ENCODE data around the gene MYB. TPM values are rescaled to one million over a fixed set of nuclear protein-coding genes. Genes with fewer than 3 reads are reported as not detected.

The MYB gene
- total RNA-seq, 1 donor from 2014 or later = 2.0 TPM

DNA sequence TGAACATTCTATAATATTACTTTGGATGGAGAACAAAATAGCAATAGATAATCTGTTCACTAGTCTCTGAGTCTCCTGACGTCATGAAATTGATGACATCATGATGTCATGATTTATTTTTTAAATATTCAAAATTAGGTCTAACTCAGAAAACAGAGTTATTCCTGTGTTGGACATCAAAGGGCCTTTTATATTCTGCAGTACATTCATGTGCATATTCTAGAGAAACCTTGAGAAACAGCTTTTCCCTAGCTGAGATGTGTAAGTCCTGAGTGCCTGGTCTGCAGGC lies 53.3 kb downstream of the MYB start:
- DNase-seq = no peak
- Histone ChIP-seq H3K9me3 (no peaks in the 10 kb centered on the region), H3K4me1 (no peaks in the 10 kb centered on the region), H3K4me3 (no peak overlapping the region), H3K27ac (no peak overlapping the region), H3K27me3 (no peaks in the 10 kb centered on the region), H3K36me3 (no peaks in the 10 kb centered on the region)
- intact Hi-C loops (cut with DNase I) = no loop called here
- TF ChIP-seq, protein P1, sequence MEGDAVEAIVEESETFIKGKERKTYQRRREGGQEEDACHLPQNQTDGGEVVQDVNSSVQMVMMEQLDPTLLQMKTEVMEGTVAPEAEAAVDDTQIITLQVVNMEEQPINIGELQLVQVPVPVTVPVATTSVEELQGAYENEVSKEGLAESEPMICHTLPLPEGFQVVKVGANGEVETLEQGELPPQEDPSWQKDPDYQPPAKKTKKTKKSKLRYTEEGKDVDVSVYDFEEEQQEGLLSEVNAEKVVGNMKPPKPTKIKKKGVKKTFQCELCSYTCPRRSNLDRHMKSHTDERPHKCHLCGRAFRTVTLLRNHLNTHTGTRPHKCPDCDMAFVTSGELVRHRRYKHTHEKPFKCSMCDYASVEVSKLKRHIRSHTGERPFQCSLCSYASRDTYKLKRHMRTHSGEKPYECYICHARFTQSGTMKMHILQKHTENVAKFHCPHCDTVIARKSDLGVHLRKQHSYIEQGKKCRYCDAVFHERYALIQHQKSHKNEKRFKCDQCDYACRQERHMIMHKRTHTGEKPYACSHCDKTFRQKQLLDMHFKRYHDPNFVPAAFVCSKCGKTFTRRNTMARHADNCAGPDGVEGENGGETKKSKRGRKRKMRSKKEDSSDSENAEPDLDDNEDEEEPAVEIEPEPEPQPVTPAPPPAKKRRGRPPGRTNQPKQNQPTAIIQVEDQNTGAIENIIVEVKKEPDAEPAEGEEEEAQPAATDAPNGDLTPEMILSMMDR (IDR thresholded peaks at IDR 0.05) = no peak
- ATAC-seq = no peak

DNA sequence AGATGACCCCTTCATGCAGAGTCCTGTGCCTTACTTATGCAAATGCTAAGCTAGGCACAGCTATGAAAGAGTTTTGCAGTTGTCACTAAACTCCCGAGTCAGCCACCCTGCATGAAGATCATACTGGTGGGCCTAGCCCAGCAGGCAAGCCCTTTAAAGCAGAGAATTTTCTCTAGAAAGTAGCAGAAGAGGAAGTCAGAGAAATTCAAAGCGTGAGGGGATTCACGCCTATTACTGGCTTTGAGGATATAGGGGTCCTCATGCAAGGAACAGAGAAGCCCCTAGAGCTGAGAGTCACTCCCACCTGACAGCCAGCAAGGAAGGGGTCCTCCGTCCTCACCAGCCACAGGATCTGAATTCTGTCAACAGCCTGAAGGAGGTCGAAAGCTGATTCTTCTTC lies 54.6 kb downstream of the MYB start:
- no peaks in the 10 kb centered on the region for H3K36me3 ChIP-seq
- H3K27ac ChIP-seq = no peak overlapping the region
- no peak overlapping the region for H3K4me3 ChIP-seq
- ATAC-seq (no peak), DNase-seq (no peak)
- no peaks in the 10 kb centered on the region for H3K4me1 ChIP-seq
- TF ChIP-seq, protein P1 (IDR thresholded peaks at IDR 0.05) = no peak
- no peaks in the 10 kb centered on the region for H3K9me3 ChIP-seq
- intact Hi-C loops (cut with DNase I) = no loop called here
- no peaks in the 10 kb centered on the region for H3K27me3 ChIP-seq

DNA sequence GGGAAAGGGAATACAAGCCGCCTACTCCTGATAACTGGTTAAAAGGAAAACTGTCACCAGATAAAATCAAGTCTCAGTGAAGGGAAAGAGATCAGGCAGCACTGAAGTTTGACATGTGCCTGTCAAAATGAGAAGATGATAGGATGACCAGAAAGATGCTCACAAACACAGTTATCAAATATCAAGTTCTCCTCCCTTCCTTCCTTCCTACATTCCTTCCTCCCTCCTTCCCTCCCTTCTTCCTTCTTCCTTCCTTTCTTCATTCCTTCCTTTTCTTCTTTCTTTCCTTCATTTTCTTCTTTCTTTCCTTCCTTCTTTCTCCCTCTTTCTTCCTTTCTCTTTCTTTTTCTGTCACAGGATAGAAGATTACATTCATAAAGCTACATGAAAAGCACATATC lies 55.2 kb downstream of the MYB start:
- Histone ChIP-seq H3K36me3 (no peaks in the 10 kb centered on the region), H3K27ac (no peak overlapping the region), H3K27me3 (no peaks in the 10 kb centered on the region), H3K4me3 (no peak overlapping the region), H3K9me3 (no peaks in the 10 kb centered on the region), H3K4me1 (no peaks in the 10 kb centered on the region)
- intact Hi-C loops (cut with DNase I) = no loop called here
- ATAC-seq = no peak
- TF ChIP-seq, protein P1 (IDR thresholded peaks at IDR 0.05) = no peak
- no peak for DNase-seq

DNA sequence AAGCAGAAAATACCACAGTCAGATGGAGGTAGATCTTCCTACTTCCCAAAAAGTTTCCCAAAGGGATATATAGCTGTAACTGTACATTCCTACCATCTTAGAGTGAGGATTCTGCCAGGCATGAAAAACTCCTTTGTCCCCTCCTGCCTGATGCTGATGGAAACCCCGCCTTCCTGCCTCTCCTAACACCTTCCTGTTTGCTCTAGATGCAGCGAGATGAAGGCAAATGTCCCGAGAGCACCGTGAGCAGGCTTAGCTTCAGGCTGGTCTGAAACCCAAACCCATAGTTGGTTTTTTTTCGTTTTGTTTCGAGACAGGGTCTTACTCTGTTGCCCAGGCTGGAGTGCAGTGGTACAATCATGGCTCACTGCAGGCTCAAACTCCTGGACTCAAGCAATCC lies 55.6 kb downstream of the MYB start:
- intact Hi-C loops (cut with DNase I) = no loop called here
- TF ChIP-seq, protein P1 (IDR thresholded peaks at IDR 0.05) = no peak
- Histone ChIP-seq H3K4me3 (no peak overlapping the region), H3K4me1 (no peaks in the 10 kb centered on the region), H3K27me3 (no peaks in the 10 kb centered on the region), H3K36me3 (no peaks in the 10 kb centered on the region), H3K9me3 (no peaks in the 10 kb centered on the region), H3K27ac (no peak overlapping the region)
- no peak for DNase-seq
- ATAC-seq = no peak

DNA sequence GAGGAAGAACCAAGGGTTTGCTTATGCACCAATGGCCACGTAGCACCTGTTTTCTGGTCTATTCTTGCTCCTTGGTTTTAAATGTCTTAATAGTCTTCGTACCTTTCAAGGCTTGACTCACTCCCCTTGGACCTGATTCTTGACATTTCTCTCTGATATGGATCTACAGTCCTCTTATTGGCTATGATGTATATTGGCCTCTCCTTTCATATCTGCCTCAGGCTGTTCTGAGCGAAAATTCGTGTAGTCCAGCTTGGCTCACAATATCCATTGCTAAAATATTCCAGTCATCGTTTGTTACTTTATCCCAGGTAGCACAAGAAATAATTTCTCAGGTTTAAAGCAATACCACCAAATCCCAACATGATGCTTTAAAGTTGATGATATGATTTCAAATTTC lies 59.6 kb downstream of the MYB start:
- intact Hi-C loops (cut with DNase I) = no loop called here
- ATAC-seq = no peak
- Histone ChIP-seq H3K27ac (no peak overlapping the region), H3K9me3 (no peaks in the 10 kb centered on the region), H3K36me3 (no peaks in the 10 kb centered on the region), H3K4me3 (no peak overlapping the region), H3K4me1 (no peaks in the 10 kb centered on the region), H3K27me3 (no peaks in the 10 kb centered on the region)
- TF ChIP-seq, protein P1 (IDR thresholded peaks at IDR 0.05) = no peak
- no peak for DNase-seq

Data from upper lobe of right lung (tissue), 1 donor.